Stimulated activated CD8-positive, alpha-beta memory T cell treated with anti-CD3 and anti-CD28 coated beads, Interleukin-4, amount 100 ng/mL, for 48 hours (primary cell): ENCODE data around the gene SLC66A2.
"Not testable (repeated sequence)": the region's sequence is repeated elsewhere in the genome, so short reads cannot be mapped to it uniquely, and the experiment has no call there.

Experiments
- DNase-seq: peaks from one replicate; pipeline ENCODE4 v3.0.0-alpha.2; 2020

Gene SLC66A2

DNA sequence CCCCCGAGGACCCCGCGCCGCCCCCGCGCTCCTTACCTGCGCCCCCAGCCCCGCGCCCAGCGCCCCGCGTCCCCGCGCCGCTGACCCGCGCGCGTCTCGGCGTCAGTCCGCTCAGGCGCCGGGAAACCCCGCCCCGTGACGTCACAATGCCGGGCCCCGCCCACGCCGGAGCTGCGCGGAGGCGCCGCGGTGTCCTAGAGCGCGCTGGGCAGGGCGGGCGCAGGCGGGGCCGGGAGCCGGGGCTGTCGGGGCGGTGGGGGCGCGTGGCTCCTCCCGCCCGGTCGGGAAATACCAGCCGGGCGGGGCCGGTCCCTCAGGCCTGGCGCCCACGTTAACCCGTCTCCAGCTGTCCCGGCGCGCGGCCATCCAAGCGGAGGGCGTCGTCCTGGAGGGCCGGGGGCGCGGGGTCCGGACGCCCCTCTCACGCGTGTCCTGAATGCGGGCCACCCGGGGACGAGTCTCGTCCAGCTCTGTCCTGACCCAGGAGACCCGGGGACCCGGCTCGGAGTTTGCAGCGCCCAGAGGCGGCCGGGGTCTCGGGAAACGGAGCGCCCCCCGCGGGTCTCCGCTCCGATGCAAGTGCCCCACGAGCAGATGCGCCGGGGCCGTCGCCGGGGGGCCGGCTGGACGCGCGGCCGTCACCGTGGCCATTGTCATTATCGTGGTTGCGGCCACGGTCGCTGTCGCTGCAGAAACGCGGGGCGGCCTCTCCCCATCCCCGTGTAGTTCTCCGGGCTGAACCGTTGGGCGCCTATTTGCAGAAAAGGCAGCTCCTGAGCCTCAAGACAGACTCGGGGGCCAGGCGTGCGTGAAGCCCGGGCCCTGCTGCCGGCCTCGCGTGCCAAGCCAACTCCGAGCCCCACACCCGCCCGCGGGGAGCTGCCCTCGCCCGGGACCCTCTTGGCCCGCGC is at the start of gene SLC66A2:
Gene SLC66A2, minus strand, starts transcription at position 109 of the 911 bp plus-strand sequence. CDS start 727 bp downstream, outside the sequence.
- DNase-seq = peak; percentile 98

GRCh38 chr18:80000877-80001276 is 49.4 kb upstream of the SLC66A2 start:
- no peak for DNase-seq

DNA sequence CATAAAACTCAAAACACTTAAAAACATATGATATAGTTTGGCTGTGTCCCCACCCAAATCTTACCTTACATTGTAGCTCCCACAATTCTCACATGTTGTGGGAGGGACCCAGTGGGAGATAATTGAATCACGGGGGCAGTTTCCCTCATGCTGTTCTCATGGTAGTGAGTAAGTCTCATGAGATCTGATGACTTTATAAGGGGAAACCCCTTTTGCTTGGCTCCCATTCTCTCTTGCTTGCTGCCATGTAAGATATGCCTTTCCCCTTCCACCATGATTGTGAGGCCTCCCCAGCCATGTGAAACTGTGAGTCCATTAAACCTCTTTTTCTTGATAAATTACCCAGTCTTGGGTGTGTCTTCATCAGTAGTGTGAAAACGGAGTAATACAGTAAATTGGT is 48.2 kb upstream of the SLC66A2 start:
- not testable (repeated sequence) for DNase-seq

DNA sequence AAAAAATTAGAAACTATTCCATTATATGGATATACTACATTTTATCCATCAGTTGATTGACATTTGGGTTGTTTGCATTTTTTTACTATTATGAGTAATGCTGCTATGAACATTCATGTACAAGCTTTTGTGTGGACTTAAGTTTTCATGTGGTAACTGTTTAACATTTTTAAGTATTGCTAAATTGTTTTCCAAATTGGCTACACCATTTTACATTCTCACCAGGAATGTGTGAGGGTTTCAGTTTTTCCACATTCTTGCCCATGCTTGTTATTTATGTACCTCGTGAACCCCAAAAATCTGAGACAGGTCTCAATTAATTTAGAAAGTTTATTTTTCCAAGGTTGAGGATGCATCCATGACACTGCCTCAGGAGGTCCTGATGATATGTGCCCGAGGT is 40.0 kb upstream of the SLC66A2 start:
- DNase-seq = no peak

GRCh38 chr18:79989195-79989497 is 37.7 kb upstream of the SLC66A2 start:
- DNase-seq = no peak

- peak; percentile 89 for DNase-seq
These were observed 37.2 kb upstream of the SLC66A2 start, which contains the start of gene TXNL4A for GRCh38 chr18:79988451-79989194. TXNL4A (minus strand) TSS chr18:79988563; CDS start chr18:79988392, 171 bp downstream.

DNA sequence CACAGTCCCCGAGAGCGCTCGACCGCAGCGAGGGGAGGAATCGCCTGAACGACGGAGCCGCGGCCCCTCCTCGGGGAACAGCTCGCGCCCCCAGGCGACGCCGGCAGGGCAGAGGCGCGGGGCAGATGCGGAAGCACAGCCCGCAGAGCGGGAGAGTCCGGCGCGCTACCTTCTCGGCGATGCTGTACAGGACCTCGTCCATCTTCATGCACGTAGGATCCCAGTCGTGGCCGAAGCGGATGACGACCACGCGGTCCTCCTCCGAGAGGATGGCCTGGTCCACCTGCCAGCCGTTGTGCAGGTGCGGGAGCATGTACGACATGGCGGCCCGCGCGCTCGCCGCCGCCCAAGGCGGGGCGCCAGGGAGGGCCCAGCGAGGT is 36.6 kb upstream of the SLC66A2 start:
- peak; percentile 71 for DNase-seq

DNA sequence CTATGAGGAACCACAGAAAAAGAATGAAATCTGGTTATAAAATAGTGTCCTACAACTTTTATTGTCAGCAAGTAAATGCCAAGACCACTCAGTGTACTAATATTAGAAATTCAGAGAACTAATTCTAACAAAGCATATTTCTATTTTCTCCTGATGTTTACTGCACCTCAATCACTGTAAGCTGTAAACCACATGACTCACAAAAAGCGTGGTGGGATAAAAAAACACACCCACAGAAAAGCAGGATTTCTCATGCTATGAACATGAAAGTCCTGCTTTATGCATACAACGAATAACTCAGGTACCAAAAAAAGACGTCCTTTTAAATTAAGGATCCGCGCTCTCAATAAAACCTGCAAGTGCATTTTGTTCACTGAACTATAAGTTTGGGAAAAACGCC is 36.1 kb upstream of the SLC66A2 start:
- DNase-seq = no peak

DNA sequence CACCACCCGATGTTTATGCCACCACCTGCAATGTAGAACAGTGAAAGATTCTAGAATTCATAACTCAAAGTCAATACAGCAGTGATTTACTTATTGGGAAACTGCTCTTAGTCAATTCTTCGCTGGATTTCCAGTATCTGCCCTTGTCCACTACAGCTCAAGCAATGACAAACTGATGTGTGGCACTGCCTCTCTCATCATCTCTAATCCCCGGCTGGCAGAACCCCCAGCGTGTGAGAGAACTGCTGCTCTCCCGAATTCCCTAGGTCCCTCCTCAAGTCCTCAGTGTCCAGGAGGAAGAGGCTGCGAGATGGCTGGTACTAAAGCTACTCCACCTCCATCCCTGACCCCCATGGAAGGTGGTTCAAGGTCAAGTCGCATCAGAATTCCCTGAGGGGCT is 35.3 kb upstream of the SLC66A2 start:
- DNase-seq = no peak

DNA sequence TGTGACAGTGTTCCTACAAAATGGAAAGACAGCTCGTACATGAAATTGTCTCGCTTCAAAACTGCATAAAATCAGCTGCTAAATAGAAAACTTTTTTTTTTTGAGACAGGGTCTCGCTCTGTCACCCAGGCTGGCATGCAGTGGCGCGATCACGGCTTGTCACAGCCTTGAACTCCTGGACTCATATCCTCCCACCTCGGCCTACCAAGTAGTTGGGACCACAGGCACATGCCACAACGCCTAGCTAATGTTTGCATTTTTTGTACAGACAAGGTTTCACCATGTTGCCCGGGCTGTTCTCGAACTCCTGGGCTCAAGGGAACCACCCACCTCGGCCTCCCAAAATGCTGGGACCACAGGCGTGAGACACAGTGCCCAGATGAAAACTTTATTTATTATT is 33.7 kb upstream of the SLC66A2 start:
- DNase-seq = no peak

DNA sequence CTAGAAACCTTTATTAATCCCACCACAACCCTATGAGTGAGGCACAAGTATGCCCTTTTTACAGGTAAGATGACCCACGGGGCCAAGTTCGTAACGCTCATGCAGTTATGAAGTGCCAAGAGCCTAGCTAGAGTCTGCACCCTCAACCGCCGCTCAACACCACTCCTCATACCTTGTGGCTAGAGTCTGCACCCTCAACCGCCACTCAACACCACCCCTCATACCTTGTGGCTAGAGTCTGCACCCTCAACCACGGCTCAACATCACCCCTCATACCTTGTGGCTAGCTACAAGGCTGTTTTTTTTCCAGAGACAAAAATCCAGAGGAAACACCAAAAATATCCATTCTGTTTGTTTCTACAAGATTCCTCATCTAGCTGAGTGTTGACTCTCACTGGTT is 32.3 kb upstream of the SLC66A2 start:
- DNase-seq = no peak

GRCh38 chr18:79983253-79983652 is 31.8 kb upstream of the SLC66A2 start:
- DNase-seq = no peak

GRCh38 chr18:79982736-79983135 is 31.3 kb upstream of the SLC66A2 start:
- DNase-seq = peak; percentile 59

GRCh38 chr18:79980585-79980984 is 29.1 kb upstream of the SLC66A2 start:
- no peak for DNase-seq

DNA sequence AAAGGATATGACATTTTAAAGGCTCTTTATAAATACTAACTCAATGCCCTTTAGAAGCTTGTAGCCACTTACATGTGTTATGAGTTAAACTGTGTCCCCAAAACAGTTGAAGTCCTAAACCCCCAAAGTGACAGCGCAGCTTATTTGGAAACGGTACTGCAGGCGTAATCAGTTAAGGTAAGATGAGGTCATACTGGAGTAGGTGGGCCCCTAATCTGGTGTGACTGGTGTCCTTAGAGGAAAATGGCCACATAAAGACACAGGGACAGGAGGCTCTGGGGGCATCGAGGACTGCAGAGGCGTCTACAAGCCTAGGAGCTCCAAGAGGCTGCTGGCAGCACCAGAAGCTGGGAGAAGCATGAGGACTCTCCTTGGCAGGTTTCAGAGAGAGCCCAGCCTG is 28.4 kb upstream of the SLC66A2 start:
- DNase-seq = no peak

DNA sequence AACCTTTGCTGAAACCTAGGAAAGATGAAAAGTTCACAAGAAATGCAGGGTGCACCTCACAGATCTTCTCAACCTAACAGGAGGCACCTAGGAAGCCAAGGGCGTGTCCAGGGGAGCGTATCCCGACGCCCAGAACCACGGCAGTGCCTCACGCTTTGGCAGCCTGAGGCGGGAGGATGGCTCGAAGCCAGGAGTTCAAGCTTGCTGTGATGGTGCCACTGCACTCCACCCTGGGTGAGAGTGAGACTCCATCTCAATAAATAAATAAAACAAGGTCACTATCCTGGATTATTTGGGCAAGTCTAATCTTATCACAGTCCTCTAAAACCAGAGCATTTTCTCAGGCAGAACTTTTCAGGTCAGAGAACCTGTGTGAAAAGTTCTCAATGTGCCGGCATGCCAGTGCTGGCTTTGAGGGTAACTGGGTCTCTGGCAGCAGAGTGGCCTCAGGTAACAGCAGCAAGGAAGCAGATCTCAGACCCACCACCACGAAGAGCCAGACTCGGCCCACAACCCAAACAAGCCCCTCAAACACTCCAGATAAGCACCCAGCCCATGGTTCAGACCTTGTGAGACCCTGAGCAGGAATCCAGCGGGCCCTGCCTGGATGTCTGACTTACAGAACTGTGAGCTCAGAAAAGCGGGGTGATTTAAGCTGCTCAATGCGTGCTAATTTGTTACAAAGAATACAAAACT is 24.7 kb upstream of the SLC66A2 start:
- no peak for DNase-seq

DNA sequence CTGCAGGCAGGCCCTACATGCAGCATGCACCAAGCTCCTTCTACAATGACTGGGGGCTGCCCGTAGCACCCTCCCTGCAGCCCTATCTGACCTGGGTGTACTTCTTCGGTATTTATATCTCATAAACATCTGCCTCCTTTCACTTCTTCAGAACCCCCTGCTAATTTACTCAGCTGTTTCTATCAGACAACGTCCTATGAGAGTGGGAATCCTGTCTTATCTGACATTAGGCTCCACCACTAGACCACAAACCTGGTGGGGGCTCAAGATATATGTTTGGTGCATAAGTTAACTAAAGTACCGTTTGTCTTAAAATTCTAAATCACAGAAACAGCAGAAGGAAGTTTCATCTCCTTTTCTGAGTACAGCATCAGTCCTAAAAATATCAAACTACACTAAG is 23.6 kb upstream of the SLC66A2 start:
- no peak for DNase-seq

DNA sequence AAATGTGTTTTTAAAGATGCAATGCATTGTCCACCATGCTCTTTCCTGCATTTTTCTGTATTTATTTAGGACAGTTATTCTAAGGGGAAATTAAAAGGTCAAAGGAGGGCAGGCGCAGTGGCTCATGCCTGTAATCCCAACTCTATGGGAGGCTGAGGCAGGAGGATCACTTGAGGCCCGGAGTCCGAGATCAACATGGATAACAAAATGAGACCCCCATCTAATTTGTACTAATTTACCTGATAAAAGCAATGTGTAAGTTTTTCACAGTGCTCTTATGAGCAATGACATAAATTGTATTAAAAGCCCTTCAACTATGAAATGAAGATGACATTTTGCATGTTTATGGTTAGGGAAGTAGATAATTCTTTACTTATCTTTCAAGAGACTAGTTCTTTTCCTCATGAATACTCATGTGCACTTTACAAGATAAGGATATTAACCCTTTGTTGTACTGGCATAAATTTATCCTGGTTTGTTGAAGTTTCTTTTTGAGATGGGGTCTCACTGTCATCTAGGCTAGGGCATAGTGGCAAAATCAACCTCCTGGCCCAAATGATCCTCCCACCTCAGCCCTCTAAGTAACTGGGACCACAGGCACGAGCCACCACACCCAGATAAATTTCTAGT is 22.7 kb upstream of the SLC66A2 start:
- DNase-seq = no peak

GRCh38 chr18:79973517-79973916 is 22.1 kb upstream of the SLC66A2 start:
- DNase-seq = no peak

- DNase-seq = no peak
These were observed 21.3 kb upstream of the SLC66A2 start for GRCh38 chr18:79972720-79973119.

DNA sequence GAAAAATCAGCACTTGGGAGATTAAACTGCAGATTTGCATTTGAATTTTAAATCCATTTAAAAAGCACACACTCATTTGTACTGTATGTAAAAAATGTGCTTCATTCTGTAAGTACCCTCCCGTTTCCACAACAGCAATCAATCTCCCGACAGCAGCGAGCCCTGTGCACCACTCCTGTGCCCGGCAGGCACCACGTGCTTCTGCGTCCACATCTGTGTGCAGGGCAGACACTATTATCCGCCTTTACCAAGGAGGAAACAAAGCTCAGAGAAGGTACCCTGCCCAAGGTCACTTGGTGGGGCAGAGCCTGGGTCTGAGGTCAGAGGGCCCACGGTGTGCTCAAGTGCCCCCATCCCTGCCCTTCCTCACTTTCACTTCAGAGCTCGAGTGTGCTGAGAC is 20.5 kb upstream of the SLC66A2 start:
- no peak for DNase-seq

- no peak for DNase-seq
These were observed 19.9 kb upstream of the SLC66A2 start for GRCh38 chr18:79971211-79971952.
